GM19023 (cell line): ENCODE measurements around the gene FAM163B.

Experiments
- ATAC-seq: cut with Tn5 transposase; IDR thresholded peaks from one replicate; pipeline ENCODE4 v1.9.1; 2021; ENCODE audit warnings: mild to moderate bottlenecking, moderate library complexity; ENCODE audit not compliant: unreplicated experiment

Gene FAM163B

DNA sequence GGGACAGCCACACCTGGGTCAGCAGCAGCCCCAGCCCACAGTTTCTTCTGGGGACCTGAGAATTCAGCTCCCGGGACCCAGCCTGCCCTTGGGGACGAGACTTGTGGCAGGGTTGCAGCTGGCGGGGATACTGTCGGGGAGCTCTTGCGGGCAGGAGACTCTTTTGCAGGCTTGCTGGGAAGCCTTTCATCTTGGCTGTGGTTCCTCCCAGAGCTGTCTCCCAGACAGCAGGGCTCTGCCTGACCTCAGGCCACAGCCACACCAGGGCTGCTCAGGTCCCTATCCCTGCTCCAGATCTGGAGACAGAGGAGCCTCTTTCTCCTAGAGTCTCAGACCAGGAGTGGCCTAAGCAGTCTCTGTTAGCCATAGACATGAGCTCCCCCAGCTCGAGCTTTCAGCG is 79.7 kb downstream of the FAM163B start:
- no peak for ATAC-seq

DNA sequence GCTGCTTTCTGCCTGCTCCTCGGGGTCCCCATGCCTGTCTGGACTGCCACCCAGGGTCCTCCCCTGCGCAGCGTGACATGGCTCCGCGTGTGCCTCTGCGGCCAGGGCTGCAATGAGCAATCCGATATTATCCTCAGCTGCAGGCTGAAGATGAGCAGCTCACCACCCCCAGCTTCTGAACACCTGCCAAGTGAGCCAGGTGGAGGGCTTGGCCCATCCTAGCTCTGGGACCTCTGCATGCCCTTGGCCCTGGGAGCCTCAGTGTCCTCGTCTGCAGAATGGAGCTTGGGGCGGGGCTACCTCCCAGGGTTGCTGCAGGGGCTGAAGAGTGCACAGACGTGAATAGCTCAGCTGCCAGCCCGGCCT is 80.3 kb downstream of the FAM163B start:
- no peak for ATAC-seq

DNA sequence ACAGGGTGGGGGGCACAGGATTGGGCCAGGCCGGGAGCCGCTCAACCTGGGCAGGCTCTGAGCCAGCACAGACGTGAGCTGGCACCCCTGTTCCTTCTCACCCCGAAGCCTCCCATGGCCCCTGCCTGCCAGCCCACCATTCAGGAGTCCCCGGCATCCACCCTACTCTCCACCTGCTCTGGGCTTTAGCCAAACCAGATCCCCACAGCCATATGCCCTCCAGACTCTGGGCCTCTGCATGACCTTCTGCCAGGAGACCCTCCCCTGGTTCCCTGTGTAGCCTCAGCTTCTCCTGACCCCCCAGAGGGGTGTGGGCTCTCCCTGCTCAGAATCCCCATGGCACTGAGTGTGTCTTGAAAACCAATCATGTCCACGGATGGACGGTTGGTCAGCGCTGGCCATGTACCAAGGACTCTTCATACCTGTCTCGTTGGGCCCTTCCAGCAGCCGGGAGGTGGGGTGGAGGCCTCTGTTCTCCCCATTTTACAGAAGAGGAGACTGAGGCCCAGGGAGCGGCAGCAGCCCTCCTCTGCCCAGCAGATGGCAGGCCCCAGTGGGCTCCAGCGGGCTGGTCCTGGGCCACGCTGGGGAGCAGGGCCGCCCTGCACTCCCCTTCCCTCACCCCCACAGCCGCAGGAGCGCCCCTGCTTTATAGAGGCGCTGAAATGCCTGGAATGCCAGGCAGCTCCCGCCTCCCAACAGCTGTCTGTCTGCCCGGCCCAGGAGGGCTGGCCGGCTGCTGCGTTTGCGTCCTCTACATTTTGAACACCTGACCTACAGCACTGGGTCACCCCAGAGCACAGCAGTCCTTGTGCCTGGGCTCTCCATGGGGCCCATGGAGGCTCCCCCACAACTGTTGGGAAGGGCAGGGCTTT is 81.0 kb downstream of the FAM163B start:
- no peak for ATAC-seq

DNA sequence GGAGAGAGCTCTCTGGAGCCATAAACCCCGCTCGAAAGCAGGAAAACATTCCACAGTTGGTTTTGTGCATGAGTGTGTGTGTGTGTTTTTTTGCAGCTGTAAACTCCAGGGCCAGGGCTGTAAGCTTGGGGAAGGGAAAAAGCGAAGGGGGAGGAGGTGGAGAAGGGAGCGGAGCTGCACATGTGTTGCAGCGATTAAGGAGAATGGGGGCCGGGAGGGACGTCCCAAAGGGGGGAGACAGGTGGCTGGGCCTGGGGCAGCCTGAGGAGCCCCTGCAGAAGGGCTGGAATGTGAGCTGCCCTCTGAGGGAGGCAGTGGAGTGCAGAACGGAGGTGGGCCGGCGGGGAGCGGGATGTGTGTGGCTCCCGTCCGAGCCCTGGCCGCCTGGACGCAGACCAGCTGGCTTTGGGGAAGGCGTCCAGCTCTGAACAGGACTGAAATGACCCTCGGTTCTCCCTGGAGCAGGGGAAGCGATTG is 81.7 kb downstream of the FAM163B start:
- no peak for ATAC-seq
